ENCODE measurements around the gene SCO2.

DNA sequence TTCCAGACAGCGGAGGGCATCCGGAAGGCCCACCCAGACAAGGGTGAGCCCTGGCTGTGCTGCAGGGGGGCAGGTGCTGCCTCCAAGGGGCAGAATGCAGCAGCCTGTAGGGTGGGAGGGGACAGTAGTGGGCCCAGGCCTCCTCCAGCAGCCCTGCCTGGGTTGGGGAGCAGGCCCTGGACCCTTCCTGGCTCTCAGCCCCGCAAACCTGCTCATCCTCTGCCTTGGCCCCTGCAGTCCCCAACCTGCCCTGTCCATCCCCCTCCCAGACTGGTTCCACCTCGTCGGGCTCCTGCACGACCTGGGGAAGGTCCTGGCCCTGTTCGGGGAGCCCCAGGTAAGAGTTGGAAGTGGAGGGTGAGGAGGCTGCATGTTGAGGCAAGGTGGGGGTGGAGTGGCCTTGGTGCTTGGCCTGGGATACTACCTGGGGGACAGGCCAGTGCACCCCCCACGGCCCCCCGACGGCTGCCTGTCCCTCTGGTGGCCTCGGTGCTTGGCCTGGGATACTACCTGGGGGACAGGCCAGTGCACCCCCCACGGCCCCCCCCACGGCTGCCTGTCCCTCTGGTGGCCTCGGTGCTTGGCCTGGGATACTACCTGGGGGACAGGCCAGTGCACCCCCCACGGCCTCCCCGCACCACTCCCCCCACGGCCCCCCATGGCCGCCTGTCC lies 37.3 kb downstream of the SCO2 start:
- TF ChIP-seq CTCF (conservative IDR thresholded peaks at IDR 0.05), result no peak
- TF ChIP-seq EZH2 (IDR thresholded peaks at IDR 0.05; ENCODE audit: low read depth), result no peak
